Glomerular endothelial cell (primary cell): ENCODE results near the gene GMEB2. TPM values are rescaled to one million over a fixed set of nuclear protein-coding genes. Genes with fewer than 3 reads are reported as not detected.
"Not testable (repeated sequence)": the region's sequence is repeated elsewhere in the genome, so short reads cannot be mapped to it uniquely, and the experiment has no call there.

Experiments used
- DNase-seq: peaks from one replicate; pipeline ENCODE4 v3.0.0-alpha.2; 2011; ENCODE audit warnings: low read depth, low spot score; ENCODE audit errors: extremely low read depth
- total RNA-seq: library from RNA; depleted of rRNA; stranded (reverse); fragments of >200 nt; gene quantifications from 2 replicates; pipeline ENCODE4 v1.2.3, GENCODE V29; 2015

Gene GMEB2
- total RNA-seq, 1 donor from 2014 or later = 12.0 TPM

- no peak for DNase-seq
These were observed 9.0 kb downstream of the GMEB2 start for GRCh38 chr20:63617876-63618265.

DNA sequence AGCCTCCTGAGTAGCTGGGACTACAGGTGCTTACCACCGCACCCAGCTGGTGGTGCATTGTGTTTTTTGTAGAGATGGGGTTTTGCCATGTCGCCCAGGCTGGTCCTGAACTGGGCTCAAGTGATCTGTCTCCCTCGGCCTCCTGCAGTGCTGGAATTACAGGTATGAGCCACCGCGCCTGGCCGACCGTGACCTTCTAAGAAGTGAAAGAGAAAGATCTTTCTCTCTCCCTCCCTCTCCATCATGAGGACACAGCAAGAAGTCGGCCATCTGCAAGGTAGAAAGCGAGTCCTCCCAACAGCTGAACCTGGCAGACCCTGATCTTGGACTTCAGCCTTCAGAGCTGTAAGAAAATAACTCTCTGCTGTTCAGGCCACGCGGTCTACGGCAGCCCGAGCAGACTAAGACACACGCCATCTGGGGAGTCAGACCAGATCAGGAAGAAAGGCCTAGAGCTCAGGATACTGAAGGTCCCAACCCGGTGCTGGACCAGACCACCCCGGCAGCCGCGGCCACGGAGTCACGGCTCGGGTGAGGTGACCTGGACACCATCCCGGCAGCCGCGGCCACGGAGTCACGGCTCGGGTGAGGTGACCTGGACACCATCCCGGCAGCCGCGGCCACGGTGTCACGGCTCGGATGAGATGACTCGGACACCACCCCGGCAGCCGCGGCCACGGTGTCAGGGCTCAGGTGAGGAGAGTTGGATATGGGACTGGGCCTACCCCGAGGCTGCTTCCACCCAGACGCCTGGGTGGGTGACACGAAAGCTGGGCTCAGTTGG is 9.6 kb downstream of the GMEB2 start:
- no peak for DNase-seq

DNA sequence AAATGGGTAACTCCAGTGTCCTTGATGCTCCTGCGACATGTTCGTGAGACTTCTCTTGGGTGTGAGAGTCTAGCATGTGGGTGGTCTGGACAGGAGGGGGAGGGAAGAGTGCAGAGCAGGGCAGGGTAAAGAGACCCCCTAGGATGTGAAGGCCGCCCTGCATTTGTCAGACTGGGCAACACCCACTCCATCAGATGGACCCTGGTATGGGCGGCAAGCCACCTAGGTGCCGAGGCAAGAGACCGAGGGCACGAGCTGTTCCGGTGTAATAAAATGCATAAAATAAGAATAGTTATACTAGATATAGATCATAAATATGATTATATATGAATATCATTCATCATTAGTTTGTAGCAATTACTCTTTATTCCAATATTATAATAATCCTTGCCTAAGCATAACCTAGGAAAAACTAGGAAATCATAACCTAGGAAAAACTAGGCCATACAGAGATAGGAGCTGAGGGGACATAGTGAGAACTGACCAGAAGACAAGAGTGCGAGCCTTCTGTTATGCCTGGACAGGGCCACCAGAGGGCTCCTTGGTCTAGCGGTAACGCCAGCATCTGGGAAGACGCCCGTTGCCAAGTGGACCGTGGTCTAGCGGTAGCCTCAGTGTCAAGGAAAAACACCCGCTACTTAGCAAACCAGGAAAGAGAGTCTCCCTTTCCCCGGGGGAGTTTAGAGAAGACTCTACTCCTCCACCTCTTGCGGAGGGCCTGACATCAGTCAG is 12.9 kb downstream of the GMEB2 start:
- DNase-seq = not testable (repeated sequence)

GRCh38 chr20:63612276-63612931 is 14.5 kb downstream of the GMEB2 start:
- no peak for DNase-seq

- no peak for DNase-seq
These were observed 15.3 kb downstream of the GMEB2 start for GRCh38 chr20:63611646-63612045.

GRCh38 chr20:63610581-63611435 is 16.1 kb downstream of the GMEB2 start:
- DNase-seq = no peak

DNA sequence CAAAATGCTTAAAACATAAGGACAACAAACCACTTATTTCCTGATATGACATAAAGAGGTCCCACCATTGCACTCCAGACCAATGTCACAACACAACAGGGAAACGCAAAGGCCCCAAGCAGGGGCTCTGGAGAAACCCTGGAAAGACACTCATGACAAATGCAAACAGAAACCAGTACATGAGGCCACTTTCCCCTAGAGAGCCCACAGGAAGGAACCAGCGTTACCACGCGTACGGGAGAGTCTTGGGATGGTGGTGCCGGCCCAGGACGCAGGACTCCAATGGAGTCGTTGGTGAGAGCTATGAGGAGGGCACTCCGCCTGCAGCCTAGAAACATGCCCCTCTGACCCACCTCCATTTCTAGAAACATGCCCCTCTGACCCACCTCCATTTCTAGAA is 20.2 kb downstream of the GMEB2 start:
- no peak for DNase-seq

GRCh38 chr20:63602321-63602720 is 24.6 kb downstream of the GMEB2 start:
- DNase-seq = no peak

- DNase-seq = not testable (repeated sequence)
These were observed 25.2 kb downstream of the GMEB2 start for GRCh38 chr20:63601679-63602078.

DNA sequence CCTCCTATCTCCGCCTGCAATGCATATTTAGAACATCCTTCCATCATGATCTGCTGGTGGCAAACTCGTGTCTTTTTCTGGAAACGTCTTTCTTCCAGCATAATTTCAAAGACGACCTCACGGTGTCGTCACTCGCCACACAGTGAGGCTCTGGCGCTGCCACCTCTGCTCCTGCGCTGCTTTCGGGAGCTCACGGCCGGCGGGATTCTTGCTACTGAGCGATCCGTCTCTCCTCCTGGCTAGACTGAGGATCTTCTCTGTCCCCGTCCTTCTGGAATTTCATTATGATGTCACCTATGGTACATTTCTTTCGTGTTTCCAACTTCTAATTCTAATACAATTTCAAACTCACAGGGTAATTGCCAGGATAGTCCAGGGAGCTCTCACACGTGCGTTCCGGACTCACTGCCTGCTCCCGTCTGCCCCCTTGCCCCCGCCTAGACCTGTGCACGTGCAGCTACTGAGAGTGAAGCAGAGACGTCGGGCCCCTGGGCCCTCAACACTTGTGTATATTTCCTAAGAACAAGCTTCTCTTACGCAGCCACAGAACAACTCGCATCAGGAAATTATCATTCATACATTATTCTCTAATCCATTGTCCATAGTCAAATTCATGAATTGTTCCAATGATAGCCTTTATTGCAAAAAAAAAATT is 27.4 kb downstream of the GMEB2 start:
- no peak for DNase-seq

DNA sequence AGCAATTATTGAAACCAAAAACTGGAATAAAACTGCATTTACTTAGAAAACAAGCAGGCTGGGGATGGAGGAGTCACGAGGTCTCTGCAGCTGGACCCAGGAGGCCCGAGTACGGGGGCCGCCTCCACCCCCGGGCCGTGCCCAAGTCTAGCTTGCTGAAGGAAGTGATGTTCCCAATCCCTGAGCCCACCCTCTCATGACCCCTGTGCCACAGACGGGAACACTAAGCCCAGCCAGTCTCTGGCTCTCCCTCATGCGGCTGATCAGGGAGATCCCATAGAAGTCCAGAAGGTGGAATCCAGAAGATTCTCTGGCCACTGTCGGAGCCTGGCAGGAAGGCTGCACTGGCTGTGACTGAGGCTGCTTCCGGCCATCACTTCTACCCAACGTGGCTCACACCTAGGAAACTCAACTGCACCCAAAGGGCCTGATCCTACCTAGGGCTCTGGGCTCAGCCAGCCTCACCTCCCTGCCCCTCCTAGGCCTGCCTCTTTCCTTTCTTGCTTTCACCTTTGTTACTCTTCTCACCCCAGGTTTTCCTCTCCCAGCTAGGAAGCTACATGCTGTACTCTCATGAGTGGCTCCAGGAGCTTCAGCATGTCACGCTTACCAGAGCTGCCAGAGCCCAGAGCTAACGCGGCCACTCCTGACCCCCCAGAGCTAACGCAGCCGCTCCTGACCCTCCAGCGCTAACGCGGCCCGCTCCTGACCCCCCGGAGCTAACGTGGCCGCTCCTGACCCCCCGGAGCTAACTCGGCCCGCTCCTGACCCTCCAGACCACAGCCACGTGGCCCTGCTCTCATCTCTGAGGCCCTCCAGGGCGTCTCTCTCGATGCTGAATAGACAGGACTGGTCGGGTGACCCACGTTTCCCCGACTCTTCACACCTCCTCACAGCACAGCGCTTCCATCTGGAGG is 28.2 kb downstream of the GMEB2 start:
- DNase-seq = no peak

- no peak for DNase-seq
These were observed 29.0 kb downstream of the GMEB2 start for GRCh38 chr20:63597651-63598478.

DNA sequence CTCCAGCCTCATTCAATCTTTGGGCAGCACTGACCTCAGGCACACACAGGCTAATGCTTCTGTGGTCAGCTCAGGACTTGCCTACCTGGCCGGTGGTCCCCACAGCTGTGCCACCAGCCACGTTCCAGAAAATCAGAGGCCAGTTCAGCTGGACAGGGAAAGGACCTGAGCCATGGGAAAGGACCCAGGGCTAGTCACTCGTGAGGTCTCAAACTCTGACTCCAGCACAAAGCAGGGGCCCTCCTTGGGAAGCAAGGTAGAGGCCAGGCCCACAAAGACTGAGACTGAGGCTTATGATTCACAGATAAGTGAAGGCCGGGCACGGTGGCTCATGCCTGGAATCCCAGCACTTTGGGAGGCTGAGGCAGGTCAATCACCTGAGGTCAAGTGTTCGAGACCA is 30.5 kb downstream of the GMEB2 start:
- DNase-seq = no peak

DNA sequence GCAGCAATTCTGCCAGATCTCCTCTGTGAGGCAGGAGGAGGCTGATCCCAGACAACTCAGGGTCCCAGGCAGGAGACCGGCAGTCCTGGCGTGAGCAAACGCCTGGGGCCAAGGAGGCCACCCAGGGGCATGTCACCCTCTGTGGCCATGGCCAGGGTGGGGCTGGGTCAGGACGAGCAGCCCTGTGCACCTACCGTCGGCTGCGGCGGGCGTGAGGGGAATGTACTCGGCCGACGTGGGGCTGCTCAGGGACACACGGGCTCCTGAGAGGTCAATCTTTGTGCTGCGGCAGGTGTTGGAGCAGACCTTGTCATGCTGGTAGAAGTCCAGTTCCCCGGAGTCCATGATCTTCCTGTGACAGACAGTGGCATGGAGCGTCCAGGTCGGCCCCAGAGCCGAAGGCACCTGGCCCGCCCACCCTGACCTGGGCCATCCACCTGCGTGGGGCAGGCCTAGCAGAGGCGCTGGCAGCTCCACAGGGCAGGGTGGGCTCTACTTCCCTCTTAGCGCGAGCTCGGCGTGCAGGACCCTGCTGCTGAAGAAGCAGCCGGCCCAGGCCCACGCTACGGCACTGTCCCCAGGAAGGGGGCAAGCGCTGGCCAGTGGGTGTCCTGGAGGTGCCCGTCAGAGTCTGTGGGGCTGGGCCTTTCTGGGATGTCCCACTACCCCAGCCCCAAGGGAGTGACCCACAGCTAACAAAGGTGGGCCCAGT is 31.3 kb downstream of the GMEB2 start:
- DNase-seq = no peak

DNA sequence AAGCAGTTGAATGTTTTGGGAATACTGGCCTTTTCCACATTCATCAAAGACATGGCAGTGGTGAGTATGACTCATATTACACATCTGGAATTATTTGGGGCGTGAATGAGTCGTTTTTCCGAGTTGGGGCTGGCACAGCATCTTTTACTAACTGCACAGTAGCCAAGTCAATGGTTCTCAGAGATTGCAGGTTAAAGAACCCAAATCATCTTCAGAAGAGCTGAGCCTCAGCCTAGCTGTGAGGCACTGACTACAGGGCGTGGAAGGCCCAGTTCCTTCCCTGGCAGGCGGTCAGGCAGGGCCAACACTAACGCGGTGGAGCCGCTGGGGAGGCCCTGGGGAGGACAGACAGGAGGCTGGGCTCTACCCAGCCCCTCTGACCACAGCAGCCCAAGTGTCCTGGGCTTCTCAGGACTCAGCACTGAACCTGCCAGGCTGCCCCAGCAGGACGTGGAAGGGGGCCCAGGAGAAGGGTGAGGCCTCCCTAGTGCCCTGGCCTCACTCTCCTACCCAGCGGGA is 32.8 kb downstream of the GMEB2 start:
- DNase-seq = no peak

- DNase-seq = no peak
These were observed 34.2 kb downstream of the GMEB2 start for GRCh38 chr20:63592661-63593060.

- DNase-seq = no peak
These were observed 35.0 kb downstream of the GMEB2 start for GRCh38 chr20:63591786-63592355.
